GM19025 (cell line): ENCODE results near the gene FPR3.
"Not testable (repeated sequence)": the region's sequence is repeated elsewhere in the genome, so short reads cannot be mapped to it uniquely, and the experiment has no call there.

Experiments used
- ATAC-seq: cut with Tn5 transposase; IDR thresholded peaks from one replicate; pipeline ENCODE4 v1.9.1; 2021; ENCODE audit warnings: mild to moderate bottlenecking, low read depth, moderate library complexity; ENCODE audit not compliant: unreplicated experiment

FPR3 gene

GRCh38 chr19:51794885-51795490 lies at the start of gene FPR3:
FPR3 (plus strand) TSS chr19:51795157; CDS start chr19:51823749, 28,592 bp downstream.
- ATAC-seq = no peak

- no peak for ATAC-seq
Observed at GRCh38 chr19:51746731-51747130, 48.2 kb upstream of the FPR3 start.

GRCh38 chr19:51749979-51750378 lies 45.0 kb upstream of the FPR3 start:
- no peak for ATAC-seq

- ATAC-seq = no peak
Observed at GRCh38 chr19:51750400-51751094, 44.4 kb upstream of the FPR3 start.

GRCh38 chr19:51751655-51752054 lies 43.3 kb upstream of the FPR3 start, which contains the start of gene FPR1:
FPR1 (minus strand) TSS chr19:51751878; CDS start chr19:51746994, 4,884 bp downstream.
- ATAC-seq = no peak

- no peak for ATAC-seq
Observed at GRCh38 chr19:51754109-51754508, 40.8 kb upstream of the FPR3 start.

- ATAC-seq = no peak
Observed at GRCh38 chr19:51754770-51755169, 40.2 kb upstream of the FPR3 start.

GRCh38 chr19:51755571-51755970 lies 39.4 kb upstream of the FPR3 start:
- ATAC-seq = no peak

- no peak for ATAC-seq
Observed at GRCh38 chr19:51760697-51761356, 34.1 kb upstream of the FPR3 start, which contains the start of gene FPR2. FPR2 (plus strand) TSS chr19:51761180; CDS start chr19:51768659, 7,479 bp downstream.

- no peak for ATAC-seq
Observed at GRCh38 chr19:51761696-51762095, 33.3 kb upstream of the FPR3 start.

GRCh38 chr19:51765086-51765485 lies 29.9 kb upstream of the FPR3 start:
- ATAC-seq = no peak

GRCh38 chr19:51766461-51766860 lies 28.5 kb upstream of the FPR3 start:
- no peak for ATAC-seq

GRCh38 chr19:51771376-51772130 lies 23.4 kb upstream of the FPR3 start:
- ATAC-seq = no peak

GRCh38 chr19:51772977-51773376 lies 22.0 kb upstream of the FPR3 start:
- no peak for ATAC-seq

- ATAC-seq = not testable (repeated sequence)
Observed at GRCh38 chr19:51776561-51776960, 18.4 kb upstream of the FPR3 start.

GRCh38 chr19:51777570-51778462 lies 17.1 kb upstream of the FPR3 start:
- no peak for ATAC-seq

GRCh38 chr19:51779181-51779580 lies 15.8 kb upstream of the FPR3 start:
- ATAC-seq = no peak

GRCh38 chr19:51779703-51780102 lies 15.3 kb upstream of the FPR3 start:
- no peak for ATAC-seq

- ATAC-seq = no peak
Observed at GRCh38 chr19:51780270-51780669, 14.7 kb upstream of the FPR3 start.

- ATAC-seq = no peak
Observed at GRCh38 chr19:51781999-51782398, 13.0 kb upstream of the FPR3 start.
